GM12873 (cell line): ENCODE data around the gene SULT1A2.

Experiments used
- CTCF ChIP-seq: IDR thresholded peaks from 2 replicates; pipeline ENCODE4 v1.5.1; 2012; ENCODE audit warnings: low read depth, mild to moderate bottlenecking, moderate library complexity, low read length, control low read depth; ENCODE audit not compliant: insufficient read depth; ENCODE audit errors: missing control alignments

Gene SULT1A2

DNA sequence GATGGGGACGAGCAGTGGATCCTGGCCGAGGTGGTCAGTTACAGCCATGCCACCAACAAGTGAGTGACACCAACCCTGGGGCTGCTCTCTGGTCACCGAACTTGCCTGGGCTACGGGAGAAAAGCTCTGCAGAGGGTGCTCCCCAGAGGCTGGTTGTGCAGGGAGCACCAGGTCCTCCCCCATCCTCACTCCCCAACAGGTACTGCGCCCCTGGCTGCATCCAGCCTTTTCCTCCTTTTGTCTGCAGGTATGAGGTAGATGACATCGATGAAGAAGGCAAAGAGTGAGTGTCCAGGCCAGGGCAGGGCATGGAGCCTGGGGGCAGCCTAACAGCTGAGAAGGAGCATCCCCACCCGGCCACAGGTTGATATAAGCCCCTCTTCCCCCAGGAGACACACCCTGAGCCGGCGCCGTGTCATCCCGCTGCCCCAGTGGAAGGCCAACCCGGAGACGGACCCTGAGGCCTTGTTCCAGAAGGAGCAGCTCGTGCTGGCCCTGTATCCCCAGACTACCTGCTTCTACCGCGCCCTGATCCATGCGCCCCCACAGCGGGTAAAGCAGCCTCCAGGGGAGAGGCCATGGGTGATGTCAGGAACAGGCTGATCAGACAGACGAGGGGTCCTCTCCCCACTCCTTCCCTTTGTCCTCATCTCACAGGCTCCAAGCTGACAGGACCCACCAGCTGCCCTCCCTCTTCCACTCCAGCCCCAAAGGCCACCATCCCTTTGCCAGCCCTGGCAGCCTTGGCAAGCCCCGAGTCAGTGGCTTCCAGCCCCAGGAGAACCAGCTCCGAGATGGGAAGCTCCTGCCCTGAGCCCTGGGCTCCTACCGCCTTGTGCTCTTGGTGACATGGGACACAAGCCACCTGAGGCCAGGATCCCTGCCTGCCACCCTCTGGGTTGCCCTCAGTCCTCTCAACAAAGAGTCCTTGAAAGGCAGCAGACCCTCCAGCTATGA, 6.2 kb downstream of the SULT1A2 start:
- no peak for TF ChIP-seq CTCF

DNA sequence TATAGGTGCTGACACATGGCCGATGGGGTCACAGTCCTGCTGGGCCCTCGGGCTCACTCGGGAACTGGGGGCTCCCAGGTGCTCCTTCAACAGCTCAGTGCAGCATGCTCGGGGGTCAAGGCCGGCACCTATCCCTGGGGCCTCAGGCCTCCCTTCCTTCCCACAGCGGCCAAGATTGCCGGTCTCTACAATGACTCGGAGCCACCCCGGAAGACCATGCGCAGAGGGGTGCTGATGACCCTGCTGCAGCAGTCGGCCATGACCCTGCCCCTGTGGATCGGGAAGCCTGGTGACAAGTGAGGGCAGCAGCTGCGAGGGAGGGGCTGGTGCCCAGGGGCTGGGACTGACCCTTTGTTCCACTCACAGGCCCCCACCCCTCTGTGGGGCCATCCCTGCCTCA, 6.9 kb downstream of the SULT1A2 start:
- no peak for TF ChIP-seq CTCF

- TF ChIP-seq CTCF: no peak
Observed at GRCh38 chr16:28589069-28589468, 7.8 kb downstream of the SULT1A2 start.

DNA sequence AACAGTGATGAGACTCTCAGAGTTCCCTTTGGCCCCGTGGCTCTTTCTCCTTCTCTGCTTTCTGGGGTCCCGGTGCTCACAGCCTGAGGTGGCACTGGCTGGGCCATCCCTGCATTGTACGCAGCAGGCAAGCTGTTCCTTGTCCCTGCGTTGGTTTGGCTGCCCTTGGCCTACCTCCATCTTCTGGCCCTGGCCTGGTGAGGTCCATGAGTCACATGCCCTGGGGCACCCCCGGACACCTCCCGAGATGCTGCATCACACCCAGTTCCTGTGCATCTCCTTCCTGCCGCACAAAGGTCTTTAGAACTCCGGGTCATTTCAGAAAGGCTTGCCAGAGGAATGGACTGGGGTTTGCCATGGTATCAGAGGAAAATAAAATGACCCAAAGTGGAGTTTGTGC, 9.5 kb downstream of the SULT1A2 start:
- TF ChIP-seq CTCF: no peak

- no peak for TF ChIP-seq CTCF
Observed at GRCh38 chr16:28586466-28586865, 10.4 kb downstream of the SULT1A2 start.

- no peak for TF ChIP-seq CTCF
Observed at GRCh38 chr16:28585674-28586073, 11.2 kb downstream of the SULT1A2 start.

GRCh38 chr16:28580726-28581315, 16.0 kb downstream of the SULT1A2 start:
- no peak for TF ChIP-seq CTCF
